Transverse colon (tissue), 3 donors: ENCODE data around the gene TLR9.

Experiments used
- EP300 ChIP-seq: sonication (generic); formaldehyde crosslinking; IDR thresholded peaks from one replicate; pipeline ENCODE4 v1.6.1; 2017; ENCODE audit warnings: antibody characterized with exemption, low read depth
- POLR2A ChIP-seq: fragments of 450-650 bp; IDR thresholded peaks from one replicate; pipeline ENCODE4 v1.6.1; 2016; ENCODE audit warnings: antibody characterized with exemption, mild to moderate bottlenecking, moderate library complexity
- TF ChIP-seq, protein P1 (sequence below), 5 experiments: fragments of 200-600 bp in 3 of 5; fragments of 450-650 bp in 2 of 5; sonication (generic) in 3 of 5; IDR thresholded peaks; 1 replicate in 2 of 5; 2 replicates in 3 of 5; pipeline ENCODE4 v1.5.1; 2016 to 2017; ENCODE audit warnings: antibody characterized with exemption in 5 of 5, inconsistent platforms in 3 of 5, mild to moderate bottlenecking in 2 of 5, moderate library complexity in 1 of 5

DNA sequence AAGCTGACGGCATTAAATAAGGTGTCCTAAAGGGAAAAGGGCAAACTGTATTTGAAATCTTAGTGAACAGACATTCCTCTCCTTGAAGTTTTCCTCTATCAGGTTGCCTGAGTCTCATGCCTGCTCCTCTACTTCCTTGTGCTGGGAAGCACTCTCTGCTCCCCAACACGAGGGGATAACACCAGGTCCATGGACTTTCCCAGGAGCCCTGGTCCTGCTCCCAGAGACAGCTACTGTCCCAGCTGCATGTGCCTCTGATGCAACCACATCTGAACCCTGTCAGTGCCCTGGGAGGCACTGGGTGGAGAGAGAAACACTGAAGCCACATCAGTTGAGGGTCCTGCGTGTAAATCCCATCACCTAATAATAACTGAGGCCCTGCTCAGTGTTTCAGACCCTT is 7.4 kb downstream of the TLR9 start:
- TF ChIP-seq POLR2A (no peak), EP300 (no peak)
- TF ChIP-seq, protein P1, sequence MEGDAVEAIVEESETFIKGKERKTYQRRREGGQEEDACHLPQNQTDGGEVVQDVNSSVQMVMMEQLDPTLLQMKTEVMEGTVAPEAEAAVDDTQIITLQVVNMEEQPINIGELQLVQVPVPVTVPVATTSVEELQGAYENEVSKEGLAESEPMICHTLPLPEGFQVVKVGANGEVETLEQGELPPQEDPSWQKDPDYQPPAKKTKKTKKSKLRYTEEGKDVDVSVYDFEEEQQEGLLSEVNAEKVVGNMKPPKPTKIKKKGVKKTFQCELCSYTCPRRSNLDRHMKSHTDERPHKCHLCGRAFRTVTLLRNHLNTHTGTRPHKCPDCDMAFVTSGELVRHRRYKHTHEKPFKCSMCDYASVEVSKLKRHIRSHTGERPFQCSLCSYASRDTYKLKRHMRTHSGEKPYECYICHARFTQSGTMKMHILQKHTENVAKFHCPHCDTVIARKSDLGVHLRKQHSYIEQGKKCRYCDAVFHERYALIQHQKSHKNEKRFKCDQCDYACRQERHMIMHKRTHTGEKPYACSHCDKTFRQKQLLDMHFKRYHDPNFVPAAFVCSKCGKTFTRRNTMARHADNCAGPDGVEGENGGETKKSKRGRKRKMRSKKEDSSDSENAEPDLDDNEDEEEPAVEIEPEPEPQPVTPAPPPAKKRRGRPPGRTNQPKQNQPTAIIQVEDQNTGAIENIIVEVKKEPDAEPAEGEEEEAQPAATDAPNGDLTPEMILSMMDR (IDR thresholded peaks at IDR 0.05): no peak
